IMR-90 (cell line): ENCODE data around the gene XPNPEP2. TPM values are rescaled to one million over a fixed set of nuclear protein-coding genes. Genes with fewer than 3 reads are reported as not detected.

Experiments
- ATAC-seq: fragments of 200-7000 bp; cut with Tn5 transposase; 2 replicates; pipeline ENCODE4 v1.9.1; 2020; ENCODE audit warnings: low read depth, mild to moderate bottlenecking, moderate library complexity
- BruUV-seq: library from RNA; stranded (reverse); fragments of 400-500 nt; replicated peaks from 2 replicates; lab custom pipeline; 2021; lab: Mats Ljungman, UMichigan
- CTCF ChIA-PET: fragments of 300-600 bp; formaldehyde crosslinking; extraction: SDS; loops from one replicate; lab custom pipeline; 2021; ENCODE audit warnings: antibody characterized with exemption; lab: Yijun Ruan, JAX
- POLR2A ChIA-PET: fragments of 300-600 bp; sonication (Branson Sonifier 250); formaldehyde crosslinking; loops from one replicate; lab custom pipeline; 2022; ENCODE audit warnings: antibody characterized with exemption; ENCODE audit not compliant: unreplicated experiment; lab: Charles Lee
- DNase-seq: peaks from one replicate; pipeline ENCODE4 v3.0.0; 2013
- H2AFZ ChIP-seq: replicated peaks from 2 replicates; pipeline ENCODE3; 2013; ENCODE audit warnings: low read length, mild to moderate bottlenecking; ENCODE audit not compliant: poor library complexity
- H2AK5ac ChIP-seq: 2 replicates; pipeline ENCODE4 v1.6.1; 2013; ENCODE audit warnings: low read depth, low read length, inconsistent platforms
- H2AK9ac ChIP-seq: replicated peaks from 2 replicates; pipeline ENCODE3; 2013; ENCODE audit warnings: mild to moderate bottlenecking, low read depth, low read length, moderate library complexity; ENCODE audit not compliant: poor library complexity
- H2BK120ac ChIP-seq: 2 replicates; pipeline ENCODE4 v1.6.1; 2013; ENCODE audit warnings: low read depth, low read length, inconsistent platforms
- H2BK15ac ChIP-seq: 3 replicates; pipeline ENCODE4 v1.6.1; 2013; ENCODE audit warnings: low read depth, low read length, inconsistent platforms
- H2BK20ac ChIP-seq: 2 replicates; pipeline ENCODE4 v1.6.1; 2013; ENCODE audit warnings: low read depth, mild to moderate bottlenecking, inconsistent platforms, low read length, moderate library complexity
- H2BK5ac ChIP-seq: 2 replicates; pipeline ENCODE4 v1.6.1; 2013; ENCODE audit warnings: mild to moderate bottlenecking, low read depth, low read length, inconsistent platforms; ENCODE audit not compliant: poor library complexity, severe bottlenecking
- H3K14ac ChIP-seq: replicated peaks from 2 replicates; pipeline ENCODE4 v1.6.1; 2013; ENCODE audit warnings: low read depth, low read length, inconsistent platforms
- H3K18ac ChIP-seq: 2 replicates; pipeline ENCODE4 v1.6.1; 2013; ENCODE audit warnings: low read depth, low read length, control low read depth
- H3K23ac ChIP-seq: 2 replicates; pipeline ENCODE4 v1.6.1; 2013; ENCODE audit warnings: low read depth, low read length, inconsistent platforms
- H3K27ac ChIP-seq: 2 replicates; pipeline ENCODE4 v1.5.1; 2013; ENCODE audit warnings: mild to moderate bottlenecking, control low read depth, low read length; ENCODE audit not compliant: insufficient read depth
- H3K27me3 ChIP-seq: 2 replicates; pipeline ENCODE4 v1.6.1; 2013; ENCODE audit warnings: low read length; ENCODE audit not compliant: control insufficient read depth, insufficient read depth
- H3K36me3 ChIP-seq: 2 replicates; pipeline ENCODE4 v1.6.1; 2013; ENCODE audit warnings: low read length, mixed read lengths; ENCODE audit not compliant: control insufficient read depth, insufficient read depth
- H3K4ac ChIP-seq: 2 replicates; pipeline ENCODE4 v1.6.1; 2013; ENCODE audit warnings: low read depth, low read length, inconsistent platforms
- H3K4me1 ChIP-seq: 2 replicates; pipeline ENCODE4 v1.6.1; 2013; ENCODE audit warnings: low read length, mixed read lengths; ENCODE audit not compliant: control insufficient read depth, insufficient read depth
- H3K4me2 ChIP-seq: 2 replicates; pipeline ENCODE4 v1.6.1; 2013; ENCODE audit warnings: low read depth, mild to moderate bottlenecking, control low read depth, low read length, moderate library complexity
- H3K4me3 ChIP-seq: 2 replicates; pipeline ENCODE4 v1.5.1; 2013; ENCODE audit warnings: low read depth, mild to moderate bottlenecking, control low read depth, low read length, moderate library complexity; ENCODE audit not compliant: insufficient read depth
- H3K56ac ChIP-seq: 2 replicates; pipeline ENCODE4 v1.6.1; 2013; ENCODE audit warnings: low read length, inconsistent platforms; ENCODE audit not compliant: insufficient read depth; ENCODE audit errors: extremely low read depth
- H3K79me1 ChIP-seq, 2 experiments: 2 replicates each; pipeline ENCODE4 v1.6.1; 2013; ENCODE audit warnings: low read length in 2 of 2, inconsistent platforms in 1 of 2, low read depth in 1 of 2
- H3K9ac ChIP-seq: 2 replicates; pipeline ENCODE4 v1.6.1; 2013; ENCODE audit warnings: low read depth, low read length, control low read depth
- H3K9me1 ChIP-seq: 2 replicates; pipeline ENCODE4 v1.6.1; 2013; ENCODE audit warnings: low read length, inconsistent platforms; ENCODE audit not compliant: insufficient read depth
- H3K9me3 ChIP-seq: 2 replicates; pipeline ENCODE4 v1.6.1; 2013; ENCODE audit warnings: low read length; ENCODE audit not compliant: control insufficient read depth, insufficient read depth
- H4K20me1 ChIP-seq: 2 replicates; pipeline ENCODE4 v1.6.1; 2013; ENCODE audit warnings: low read length, inconsistent platforms; ENCODE audit not compliant: insufficient read depth
- H4K5ac ChIP-seq: 2 replicates; pipeline ENCODE4 v1.6.1; 2013; ENCODE audit warnings: mild to moderate bottlenecking, low read depth, low read length, control low read depth
- H4K8ac ChIP-seq, 2 experiments: 2 replicates each; pipeline ENCODE4 v1.6.1; 2013; ENCODE audit warnings: low read depth in 2 of 2, low read length in 2 of 2, control low read depth in 1 of 2, inconsistent platforms in 1 of 2
- H4K91ac ChIP-seq: 2 replicates; pipeline ENCODE4 v1.6.1; 2013; ENCODE audit warnings: low read depth, low read length, inconsistent platforms; ENCODE audit not compliant: insufficient read depth
- FOS ChIP-seq: fragments of 150-350 bp; IDR thresholded peaks from 2 replicates; pipeline ENCODE4 v1.6.1; 2016; ENCODE audit warnings: low read depth, low read length
- WGBS, 2 experiments: methylation state at CpG; one replicate each; pipeline versions ENCODE4 v1.1.5 to v1.1.7; 2013; ENCODE audit warnings: missing lambda C conversion rate in 2 of 2; ENCODE audit not compliant: insufficient read length in 1 of 2; ENCODE audit errors: extremely low coverage in 2 of 2; 5-methylcytosine and 5-hydroxymethylcytosine counted together
- dilution Hi-C: fragments of 300-500 bp; cut with HindIII; formaldehyde crosslinking; loops from one replicate; pipeline ENCODE4 v1.14.3; 2018; ENCODE audit warnings: low sequenced_read_pairs; ENCODE audit not compliant: unreplicated experiment
- in situ Hi-C: fragments of 300-500 bp; cut with MboI; formaldehyde crosslinking; loops from 3 replicates; pipeline ENCODE4 v1.14.3; 2019; ENCODE audit warnings: low sequenced_read_pairs, inconsistent platforms, mixed read lengths
- intact Hi-C: fragments of 100-400 bp; cut with micrococcal nuclease; formaldehyde crosslinking; loops from 2 replicates; pipeline ENCODE4 v1.10.0; 2022
- polyA plus RNA-seq, 3 experiments: library from polyadenylated mRNA; depleted of rRNA; stranded (reverse); fragments of >200 nt; gene quantifications; 2 replicates each; pipeline ENCODE4 v1.2.3, GENCODE V29; 2012; ENCODE audit warnings: low replicate concordance in 1 of 3
- total RNA-seq: library from RNA; depleted of rRNA; stranded (reverse); fragments of >200 nt; gene quantifications from 2 replicates; pipeline ENCODE4 v1.2.3, GENCODE V29; 2012

Gene XPNPEP2
- total and polyA plus RNA-seq, 2 of the 4 experiments (the other 2 are of a cell fraction): under 0.01 to 0.07 TPM

DNA sequence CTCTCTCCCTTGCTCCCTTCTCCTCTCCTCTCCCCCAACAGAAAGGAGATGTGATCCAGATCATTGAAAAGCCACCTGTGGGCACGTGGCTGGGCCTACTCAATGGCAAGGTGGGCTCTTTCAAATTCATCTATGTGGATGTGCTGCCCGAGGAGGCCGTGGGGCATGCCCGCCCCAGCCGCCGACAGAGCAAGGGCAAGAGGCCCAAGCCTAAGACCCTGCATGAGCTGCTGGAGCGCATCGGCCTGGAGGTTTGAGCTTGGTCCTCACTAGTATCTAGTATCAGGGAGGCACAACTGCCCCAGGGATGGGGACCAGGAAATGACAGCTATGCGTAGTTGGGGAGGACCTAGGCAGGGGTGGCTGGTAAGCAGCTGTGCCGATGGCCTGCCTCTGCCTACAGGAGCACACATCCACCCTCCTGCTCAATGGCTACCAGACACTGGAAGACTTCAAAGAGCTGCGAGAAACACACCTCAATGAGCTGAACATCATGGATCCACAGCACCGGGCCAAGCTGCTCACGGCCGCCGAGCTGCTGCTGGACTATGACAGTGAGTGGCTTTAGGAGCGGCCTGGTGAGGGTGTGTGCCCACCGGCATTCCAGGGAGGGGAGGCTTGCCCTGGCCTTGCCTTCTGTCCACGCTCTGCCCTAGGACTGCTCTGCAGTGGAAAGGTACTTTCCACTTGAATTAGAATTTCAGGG lies 54.0 kb downstream of the XPNPEP2 start:
- H2AK9ac ChIP-seq: no peak overlapping the region
- no peak overlapping the region for H3K27ac ChIP-seq
- ChIA-PET CTCF (no interaction called here), POLR2A (no interaction called here)
- no peak for TF ChIP-seq FOS
- WGBS, 2 experiments: no CpG with 5 or more reads among the region's 18 CpGs
- no peaks in the 10 kb centered on the region for H4K20me1 ChIP-seq
- H3K27me3 ChIP-seq: peaks cover 1% of the 10 kb centered on the region; the same call in 1 of the 2 replicates
- in situ Hi-C loops (no loop called here), dilution Hi-C loops (no loop called here), intact Hi-C loops (no loop called here)
- no peak overlapping the region for H2BK20ac ChIP-seq
- H2AK5ac ChIP-seq: no peak overlapping the region
- no peak overlapping the region for H3K9ac ChIP-seq
- no peak overlapping the region for H4K8ac ChIP-seq
- no peak overlapping the region for H4K5ac ChIP-seq
- no peak overlapping the region for H2BK5ac ChIP-seq
- H3K4me3 ChIP-seq: no peak overlapping the region
- ATAC-seq: no peak
- no peak overlapping the region for H4K91ac ChIP-seq
- H3K9me3 ChIP-seq: no peaks in the 10 kb centered on the region
- H3K23ac ChIP-seq: no peak overlapping the region
- H3K79me1 ChIP-seq: no peaks in the 10 kb centered on the region
- no peak overlapping the region for H2BK120ac ChIP-seq
- no peaks in the 10 kb centered on the region for H3K9me1 ChIP-seq
- no peak for DNase-seq
- no TSS peak for BruUV-seq
- no peak overlapping the region for H3K18ac ChIP-seq
- no peak overlapping the region for H3K4ac ChIP-seq
- H3K4me2 ChIP-seq: no peak overlapping the region
- H2AFZ ChIP-seq: no peak overlapping the region
- H3K56ac ChIP-seq: no peak overlapping the region
- no peaks in the 10 kb centered on the region for H3K36me3 ChIP-seq
- no peak overlapping the region for H3K14ac ChIP-seq
- no peaks in the 10 kb centered on the region for H3K4me1 ChIP-seq
- no peak overlapping the region for H2BK15ac ChIP-seq
